Vagina (tissue), 2 donors: Measurements from ENCODE around the gene SFXN2. TPM values are rescaled to one million over a fixed set of nuclear protein-coding genes. Genes with fewer than 3 reads are reported as not detected.
"Not testable (repeated sequence)": the region's sequence is repeated elsewhere in the genome, so short reads cannot be mapped to it uniquely, and the experiment has no call there.

Source experiments
- DNase-seq, 2 donors: peaks; one replicate each; pipeline ENCODE4 v3.0.0-alpha.2; 2017; ENCODE audit errors: extremely low spot score in 2 of 2
- H3K27ac ChIP-seq: fragments of 200-600 bp; sonication (generic); one replicate; pipeline ENCODE4 v1.5.1; 2019
- H3K27me3 ChIP-seq: fragments of 200-600 bp; sonication (generic); one replicate; pipeline ENCODE4 v1.5.1; 2019
- H3K36me3 ChIP-seq, 2 donors: fragments of 200-600 bp; sonication (generic); one replicate each; pipeline ENCODE4 v1.5.1; 2017 to 2019
- H3K4me1 ChIP-seq: fragments of 200-600 bp; sonication (generic); one replicate; pipeline ENCODE4 v1.5.1; 2019
- H3K4me3 ChIP-seq, 2 donors: fragments of 200-600 bp; sonication (generic); 1 replicate in 1 of 2; 2 replicates in 1 of 2; pipeline ENCODE4 v1.5.1; 2016 to 2019
- H3K9me3 ChIP-seq: fragments of 200-600 bp; sonication (generic); one replicate; pipeline ENCODE4 v1.5.1; 2019
- CTCF ChIP-seq, 3 experiments: fragments of 450-650 bp in 2 of 3; fragments of 200-600 bp in 1 of 3; sonication (generic) in 1 of 3; IDR thresholded peaks; one replicate each; pipeline ENCODE4 v1.5.1; 2017 to 2019; ENCODE audit warnings: antibody characterized with exemption in 3 of 3, mild to moderate bottlenecking in 2 of 3, moderate library complexity in 2 of 3
- POLR2A ChIP-seq, 2 donors: fragments of 450-650 bp; IDR thresholded peaks; one replicate each; pipeline ENCODE4 v1.6.1; 2017; ENCODE audit warnings: antibody characterized with exemption in 2 of 2, mild to moderate bottlenecking in 2 of 2, moderate library complexity in 2 of 2
- POLR2AphosphoS5 ChIP-seq, 2 donors: sonication (generic); formaldehyde crosslinking; IDR thresholded peaks; one replicate each; pipeline ENCODE4 v1.9.0; 2017; ENCODE audit warnings: antibody characterized with exemption in 2 of 2, mild to moderate bottlenecking in 2 of 2, low read depth in 1 of 2; ENCODE audit not compliant: insufficient read depth in 1 of 2
- intact Hi-C: fragments of 100-400 bp; cut with DNase I; formaldehyde crosslinking; loops from one replicate; pipeline ENCODE4 v1.15.1; 2023
- total RNA-seq: library from RNA; depleted of rRNA; stranded (reverse); fragments of >200 nt; gene quantifications from one replicate; pipeline ENCODE4 v1.2.3, GENCODE V29; 2016

Gene SFXN2
- 6.4 TPM for total RNA-seq

GRCh38 chr10:102714621-102715455 is at the start of gene SFXN2:
TSS of gene SFXN2 (plus strand) at chr10:102714636. CDS start at chr10:102726637, 12,001 bp downstream.
- peak within 1 kb of the TSS; percentile 88 to 95 for H3K4me3 ChIP-seq
- TF ChIP-seq POLR2AphosphoS5 (IDR thresholded peaks at IDR 0.05; ENCODE audit: insufficient read depth in 1 of 2, low read depth in 1 of 2): no peak
- no peak for TF ChIP-seq CTCF (IDR thresholded peaks at IDR 0.05)
- H3K36me3 ChIP-seq: no peaks in the 10 kb centered on the region
- H3K9me3 ChIP-seq: no peaks in the 10 kb centered on the region
- DNase-seq: no peak
- intact Hi-C loops: no loop called here
- peaks cover 52% of the 10 kb centered on the region for H3K4me1 ChIP-seq
- no peaks in the 10 kb centered on the region for H3K27me3 ChIP-seq
- peak within 1 kb of the TSS; percentile 92 for H3K27ac ChIP-seq

GRCh38 chr10:102665904-102666509 is 48.4 kb upstream of the SFXN2 start:
- TF ChIP-seq POLR2AphosphoS5 (IDR thresholded peaks at IDR 0.05; ENCODE audit: insufficient read depth in 1 of 2, low read depth in 1 of 2): no peak
- no peak for TF ChIP-seq POLR2A (IDR thresholded peaks at IDR 0.05)
- TF ChIP-seq CTCF (IDR thresholded peaks at IDR 0.05): no peak
- Histone ChIP-seq H3K36me3 (no peaks in the 10 kb centered on the region), H3K4me1 (peaks cover 23% of the 10 kb centered on the region), H3K27me3 (no peaks in the 10 kb centered on the region), H3K27ac (no peak overlapping the region), H3K9me3 (no peaks in the 10 kb centered on the region), H3K4me3 (no peak overlapping the region)
- no peak for DNase-seq
- intact Hi-C loops: no loop called here

GRCh38 chr10:102667411-102667810 is 47.0 kb upstream of the SFXN2 start:
- H3K36me3 ChIP-seq, H3K9me3 ChIP-seq, H3K27me3 ChIP-seq, DNase-seq, H3K27ac ChIP-seq, intact Hi-C loops, H3K4me3 ChIP-seq: not testable (repeated sequence)
- H3K4me1 ChIP-seq: peaks cover 16% of the 10 kb centered on the region

- intact Hi-C loops: no loop called here
- DNase-seq: peak in 1 of 2 donors; percentile 92
- Histone ChIP-seq H3K27ac (no peak overlapping the region), H3K4me3 (no peak overlapping the region), H3K9me3 (no peaks in the 10 kb centered on the region), H3K36me3 (no peaks in the 10 kb centered on the region), H3K27me3 (no peaks in the 10 kb centered on the region), H3K4me1 (peaks cover 27% of the 10 kb centered on the region)
- no peak for TF ChIP-seq POLR2A (IDR thresholded peaks at IDR 0.05)
- no peak for TF ChIP-seq CTCF (IDR thresholded peaks at IDR 0.05)
- TF ChIP-seq POLR2AphosphoS5 (IDR thresholded peaks at IDR 0.05; ENCODE audit: insufficient read depth in 1 of 2, low read depth in 1 of 2): no peak
These were observed 45.9 kb upstream of the SFXN2 start for GRCh38 chr10:102668326-102669107.

- Histone ChIP-seq H3K9me3 (no peaks in the 10 kb centered on the region), H3K27ac (no peak overlapping the region), H3K36me3 (no peaks in the 10 kb centered on the region), H3K4me3 (no peak overlapping the region), H3K27me3 (no peaks in the 10 kb centered on the region), H3K4me1 (peaks cover 37% of the 10 kb centered on the region)
- intact Hi-C loops: no loop called here
- DNase-seq: peak; percentile 86 to 89
- no peak for TF ChIP-seq POLR2A (IDR thresholded peaks at IDR 0.05)
- peak in 1 of 3 experiments; percentile 13 for TF ChIP-seq CTCF (IDR thresholded peaks at IDR 0.05)
- peak in 1 of 2 donors; percentile 12 for TF ChIP-seq POLR2AphosphoS5 (IDR thresholded peaks at IDR 0.05; ENCODE audit: insufficient read depth in 1 of 2, low read depth in 1 of 2)
These were observed 45.0 kb upstream of the SFXN2 start for GRCh38 chr10:102669206-102670064.
